ENCODE data around the gene METTL2B. TPM values are rescaled to one million over a fixed set of nuclear protein-coding genes. Genes with fewer than 3 reads are reported as not detected.
"Not testable (repeated sequence)": the region's sequence is repeated elsewhere in the genome, so short reads cannot be mapped to it uniquely, and the experiment has no call there.

METTL2B gene
- total RNA-seq, 2 experiments from 2014 or later, result 42.2 to 42.8 TPM

- CTCF ChIA-PET, POLR2A ChIA-PET, H3K9me3 Mint-ChIP-seq, H3K27me3 Mint-ChIP-seq: not testable (repeated sequence)
- Mint-ChIP-seq H3K4me3 (peak overlapping the region; percentile 80), H3K27ac (peak overlapping the region; percentile 83), H3K4me1 (ENCODE audit: low read depth) (peaks cover 24% of the 10 kb centered on the region), H3K36me3 (peaks cover 18% of the 10 kb centered on the region)
- DNase-seq, result peak; percentile 60
- intact Hi-C loops (cut with micrococcal nuclease), result loop anchor here (2.0 kb wide), 1 partner anchor 53 kb away; the partner anchor contains the start of gene METTL2B
Measured at GRCh38 chr7:128530121-128530854, 53.7 kb downstream of the METTL2B start.

DNA sequence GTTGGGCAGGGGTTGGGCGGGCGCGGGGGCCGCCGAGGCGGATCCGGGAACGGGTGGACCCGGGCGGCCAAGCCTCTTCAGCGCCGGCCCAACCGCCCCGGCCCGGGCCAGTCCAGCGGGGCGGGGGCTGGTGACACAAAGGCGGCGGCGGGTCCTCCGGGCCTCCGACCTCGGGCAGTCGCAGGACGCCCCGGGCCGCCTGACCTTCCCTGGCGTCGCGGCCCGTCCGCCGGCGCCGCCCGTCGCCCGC is 54.2 kb downstream of the METTL2B start:
- POLR2A ChIA-PET, result no interaction called here
- Mint-ChIP-seq H3K36me3 (peaks cover 20% of the 10 kb centered on the region), H3K4me3 (no peak overlapping the region), H3K4me1 (ENCODE audit: low read depth) (peaks cover 28% of the 10 kb centered on the region), H3K9me3 (no peaks in the 10 kb centered on the region), H3K27me3 (no peaks in the 10 kb centered on the region), H3K27ac (no peak overlapping the region)
- intact Hi-C loops (cut with micrococcal nuclease), result loop anchor here (2.0 kb wide), 1 partner anchor 54 kb away; the partner anchor contains the start of gene METTL2B
- DNase-seq, result no peak
- CTCF ChIA-PET, result no interaction called here

DNA sequence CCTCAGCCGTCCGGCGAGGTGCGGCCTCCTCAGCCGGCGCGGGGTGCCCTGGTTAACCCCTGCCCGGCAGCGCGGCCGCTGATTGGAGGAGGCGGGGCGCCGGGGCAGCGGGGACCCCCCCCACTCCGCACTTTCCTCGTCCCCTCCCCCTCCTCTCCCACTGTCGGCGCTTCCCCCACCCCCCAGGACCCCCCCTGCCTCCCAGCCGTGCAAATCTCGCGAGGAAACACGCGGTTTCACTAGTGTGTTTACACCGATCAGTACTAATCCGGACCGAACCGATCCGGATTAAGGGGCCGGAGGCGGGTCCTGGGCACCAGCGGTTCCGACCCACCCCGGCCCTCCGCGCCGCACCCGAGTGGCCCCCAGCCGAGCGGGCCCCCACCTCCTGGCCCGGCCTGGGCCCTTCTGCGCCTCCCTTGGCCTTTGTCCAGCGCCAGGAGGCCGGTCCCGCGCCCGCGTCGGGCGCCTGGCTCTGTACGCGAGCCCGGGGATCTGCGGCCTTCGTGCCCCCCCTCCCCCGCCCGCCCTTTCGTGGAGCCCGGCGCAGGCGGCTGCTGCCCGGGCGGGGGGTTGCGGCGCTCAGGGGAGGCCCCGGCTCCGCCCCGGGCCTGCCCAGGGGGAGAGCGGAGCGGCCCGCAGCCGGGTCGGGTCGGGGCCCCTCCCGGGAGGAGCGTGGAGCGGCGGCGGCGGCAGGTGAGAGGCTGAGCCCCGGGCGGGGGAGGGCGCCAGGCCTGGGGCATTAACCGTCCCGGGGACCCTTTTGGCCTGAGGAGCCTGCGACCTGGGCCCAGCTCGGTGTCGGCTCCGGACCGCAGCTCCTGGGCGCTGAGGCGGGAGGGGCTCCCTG is 54.8 kb downstream of the METTL2B start:
- H3K27ac Mint-ChIP-seq, result not testable (repeated sequence)
- intact Hi-C loops (cut with micrococcal nuclease), result loop anchor here (2.0 kb wide), 1 partner anchor 55 kb away; the partner anchor contains the start of gene METTL2B

GRCh38 chr7:128531955-128532478 is 55.5 kb downstream of the METTL2B start:
- intact Hi-C loops (cut with micrococcal nuclease), result loop anchor here (2.0 kb wide), 1 partner anchor 55 kb away; the partner anchor contains the start of gene METTL2B
- CTCF ChIA-PET, H3K27me3 Mint-ChIP-seq, H3K9me3 Mint-ChIP-seq, POLR2A ChIA-PET: not testable (repeated sequence)
- peak; percentile 56 for DNase-seq
- H3K4me3 Mint-ChIP-seq, result peak overlapping the region; percentile 92
- H3K4me1 Mint-ChIP-seq (ENCODE audit: low read depth), result peaks cover 29% of the 10 kb centered on the region
- H3K36me3 Mint-ChIP-seq, result peaks cover 24% of the 10 kb centered on the region
- H3K27ac Mint-ChIP-seq, result peak overlapping the region; percentile 97

More for the DNA sequence above, 54.8 kb downstream of the METTL2B start:
- H3K9me3 Mint-ChIP-seq, H3K27me3 Mint-ChIP-seq, POLR2A ChIA-PET, CTCF ChIA-PET: not testable (repeated sequence)
- peak; percentile 86 for DNase-seq
- peaks cover 22% of the 10 kb centered on the region for H3K36me3 Mint-ChIP-seq
- H3K4me3 Mint-ChIP-seq, result peak overlapping the region; percentile 50
- peaks cover 28% of the 10 kb centered on the region for H3K4me1 Mint-ChIP-seq (ENCODE audit: low read depth)

DNA sequence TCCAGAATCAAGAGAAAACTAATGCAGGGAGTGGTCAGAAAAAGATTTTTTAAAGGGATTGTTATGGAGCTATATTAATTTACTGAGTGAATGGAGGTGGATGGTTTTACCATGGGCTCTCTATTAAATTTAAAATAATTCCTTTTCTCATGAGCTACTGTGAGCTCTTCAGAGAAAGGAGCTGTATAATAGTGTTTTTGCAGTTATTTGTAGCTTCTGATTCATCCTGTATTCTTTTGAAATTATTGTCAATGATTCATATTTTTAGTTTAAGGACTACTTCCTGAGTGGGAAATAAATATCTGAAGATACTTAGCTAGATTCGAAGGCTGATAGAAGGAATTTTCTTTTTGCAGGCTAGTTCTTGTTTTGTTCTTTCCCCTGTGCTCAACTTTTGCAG is 56.4 kb downstream of the METTL2B start:
- DNase-seq; POLR2A ChIA-PET; H3K9me3 Mint-ChIP-seq; intact Hi-C loops (cut with micrococcal nuclease); CTCF ChIA-PET; H3K27me3 Mint-ChIP-seq: not testable (repeated sequence)
- peak overlapping the region; percentile 92 for H3K4me3 Mint-ChIP-seq
- peaks cover 25% of the 10 kb centered on the region for H3K36me3 Mint-ChIP-seq
- peaks cover 31% of the 10 kb centered on the region for H3K4me1 Mint-ChIP-seq (ENCODE audit: low read depth)
- peak overlapping the region; percentile 97 for H3K27ac Mint-ChIP-seq

DNA sequence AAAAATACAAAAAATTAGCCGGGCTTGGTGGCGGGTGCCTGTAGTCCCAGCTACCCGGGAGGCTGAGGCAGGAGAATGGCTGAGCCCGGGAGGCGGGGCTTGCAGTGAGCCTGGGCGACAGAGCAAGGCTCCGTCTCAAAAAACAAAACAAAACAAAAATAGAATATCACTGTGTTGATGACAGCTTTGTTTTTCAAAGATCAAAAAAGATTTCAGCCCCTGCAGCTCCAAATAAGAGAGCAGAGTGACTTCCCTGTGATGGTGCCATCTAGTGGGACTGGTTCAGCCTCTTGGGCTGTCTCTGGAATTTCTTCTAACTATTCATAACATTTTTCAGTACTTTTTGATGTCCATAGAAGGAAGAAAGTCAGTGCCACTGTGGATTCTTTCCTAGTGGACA is 60.9 kb downstream of the METTL2B start:
- H3K4me1 Mint-ChIP-seq (ENCODE audit: low read depth), result peaks cover 29% of the 10 kb centered on the region
- DNase-seq, result peak; percentile 21

GRCh38 chr7:128542530-128542929 is 66.0 kb downstream of the METTL2B start:
- H3K27ac Mint-ChIP-seq; CTCF ChIA-PET; H3K9me3 Mint-ChIP-seq; intact Hi-C loops (cut with micrococcal nuclease); H3K4me3 Mint-ChIP-seq; DNase-seq; POLR2A ChIA-PET; H3K27me3 Mint-ChIP-seq: not testable (repeated sequence)
- Mint-ChIP-seq H3K36me3 (peaks cover 16% of the 10 kb centered on the region), H3K4me1 (ENCODE audit: low read depth) (peaks cover 16% of the 10 kb centered on the region)

More for the DNA sequence above, 60.9 kb downstream of the METTL2B start:
- H3K27ac Mint-ChIP-seq; CTCF ChIA-PET; H3K9me3 Mint-ChIP-seq; POLR2A ChIA-PET; intact Hi-C loops (cut with micrococcal nuclease); H3K27me3 Mint-ChIP-seq; H3K4me3 Mint-ChIP-seq: not testable (repeated sequence)
- peaks cover 21% of the 10 kb centered on the region for H3K36me3 Mint-ChIP-seq

- H3K9me3 Mint-ChIP-seq; CTCF ChIA-PET; DNase-seq; H3K4me3 Mint-ChIP-seq; intact Hi-C loops (cut with micrococcal nuclease); H3K27me3 Mint-ChIP-seq; H3K27ac Mint-ChIP-seq; POLR2A ChIA-PET: not testable (repeated sequence)
- Mint-ChIP-seq H3K36me3 (peaks cover 14% of the 10 kb centered on the region), H3K4me1 (ENCODE audit: low read depth) (peaks cover 15% of the 10 kb centered on the region)
Measured at GRCh38 chr7:128543300-128543699, 66.8 kb downstream of the METTL2B start.

GRCh38 chr7:128546319-128546851 is 69.8 kb downstream of the METTL2B start:
- intact Hi-C loops (cut with micrococcal nuclease); H3K9me3 Mint-ChIP-seq; CTCF ChIA-PET; POLR2A ChIA-PET; H3K4me3 Mint-ChIP-seq; DNase-seq; H3K27me3 Mint-ChIP-seq; H3K27ac Mint-ChIP-seq: not testable (repeated sequence)
- peaks cover 14% of the 10 kb centered on the region for H3K4me1 Mint-ChIP-seq (ENCODE audit: low read depth)
- peaks cover 12% of the 10 kb centered on the region for H3K36me3 Mint-ChIP-seq

- POLR2A ChIA-PET, result no interaction called here
- H3K4me3 Mint-ChIP-seq, result no peak overlapping the region
- intact Hi-C loops (cut with micrococcal nuclease), result no loop called here
- no peaks in the 10 kb centered on the region for H3K9me3 Mint-ChIP-seq
- CTCF ChIA-PET, result no interaction called here
- peaks cover 4% of the 10 kb centered on the region for H3K4me1 Mint-ChIP-seq (ENCODE audit: low read depth)
- peaks cover 6% of the 10 kb centered on the region for H3K36me3 Mint-ChIP-seq
- no peak for DNase-seq
- H3K27me3 Mint-ChIP-seq, result no peaks in the 10 kb centered on the region
- H3K27ac Mint-ChIP-seq, result no peak overlapping the region
Measured at GRCh38 chr7:128550920-128551319, 74.4 kb downstream of the METTL2B start.

- DNase-seq; H3K36me3 Mint-ChIP-seq; H3K4me1 Mint-ChIP-seq (ENCODE audit: low read depth); intact Hi-C loops (cut with micrococcal nuclease); POLR2A ChIA-PET; H3K9me3 Mint-ChIP-seq; H3K27me3 Mint-ChIP-seq; H3K4me3 Mint-ChIP-seq; H3K27ac Mint-ChIP-seq; CTCF ChIA-PET: not testable (repeated sequence)
Measured at GRCh38 chr7:128554394-128554793, 77.8 kb downstream of the METTL2B start.
